Fibroblast of the conjunctiva (primary cell): Measurements from ENCODE around the gene ASIC3.

Experiments used
- DNase-seq: peaks from one replicate; pipeline ENCODE4 v3.0.0-alpha.2; 2010; ENCODE audit warnings: low read depth

Gene ASIC3

GRCh38 chr7:151085691-151086620 is 37.6 kb downstream of the ASIC3 start, which contains the start of gene AGAP3:
TSS of gene AGAP3 (plus strand) at chr7:151086475. CDS start at chr7:151086742, 267 bp downstream.
- no peak for DNase-seq

- no peak for DNase-seq
Observed at GRCh38 chr7:151086802-151087244, 38.5 kb downstream of the ASIC3 start.

- DNase-seq, result no peak
Observed at GRCh38 chr7:151087245-151088018, 39.1 kb downstream of the ASIC3 start.

GRCh38 chr7:151088019-151088855 is 39.9 kb downstream of the ASIC3 start:
- no peak for DNase-seq

GRCh38 chr7:151088856-151089699 is 40.7 kb downstream of the ASIC3 start:
- DNase-seq, result no peak

GRCh38 chr7:151089893-151090730 is 41.8 kb downstream of the ASIC3 start:
- no peak for DNase-seq

GRCh38 chr7:151091003-151091402 is 42.7 kb downstream of the ASIC3 start:
- no peak for DNase-seq

GRCh38 chr7:151091431-151091830 is 43.1 kb downstream of the ASIC3 start:
- DNase-seq, result no peak

GRCh38 chr7:151091988-151092387 is 43.7 kb downstream of the ASIC3 start:
- DNase-seq, result no peak

- DNase-seq, result no peak
Observed at GRCh38 chr7:151093748-151094147, 45.4 kb downstream of the ASIC3 start.

GRCh38 chr7:151094675-151095074 is 46.3 kb downstream of the ASIC3 start:
- DNase-seq, result no peak

- DNase-seq, result no peak
Observed at GRCh38 chr7:151095123-151095797, 46.9 kb downstream of the ASIC3 start.

GRCh38 chr7:151095828-151096475 is 47.6 kb downstream of the ASIC3 start:
- no peak for DNase-seq

GRCh38 chr7:151099486-151100211 is 51.3 kb downstream of the ASIC3 start:
- DNase-seq, result no peak

- DNase-seq, result no peak
Observed at GRCh38 chr7:151100921-151101320, 52.6 kb downstream of the ASIC3 start.

GRCh38 chr7:151101621-151102396 is 53.5 kb downstream of the ASIC3 start:
- DNase-seq, result no peak
